ENCODE measurements around the gene CYP2C18.
"Not testable (repeated sequence)": the region's sequence is repeated elsewhere in the genome, so short reads cannot be mapped to it uniquely, and the experiment has no call there.

The CYP2C18 gene

DNA sequence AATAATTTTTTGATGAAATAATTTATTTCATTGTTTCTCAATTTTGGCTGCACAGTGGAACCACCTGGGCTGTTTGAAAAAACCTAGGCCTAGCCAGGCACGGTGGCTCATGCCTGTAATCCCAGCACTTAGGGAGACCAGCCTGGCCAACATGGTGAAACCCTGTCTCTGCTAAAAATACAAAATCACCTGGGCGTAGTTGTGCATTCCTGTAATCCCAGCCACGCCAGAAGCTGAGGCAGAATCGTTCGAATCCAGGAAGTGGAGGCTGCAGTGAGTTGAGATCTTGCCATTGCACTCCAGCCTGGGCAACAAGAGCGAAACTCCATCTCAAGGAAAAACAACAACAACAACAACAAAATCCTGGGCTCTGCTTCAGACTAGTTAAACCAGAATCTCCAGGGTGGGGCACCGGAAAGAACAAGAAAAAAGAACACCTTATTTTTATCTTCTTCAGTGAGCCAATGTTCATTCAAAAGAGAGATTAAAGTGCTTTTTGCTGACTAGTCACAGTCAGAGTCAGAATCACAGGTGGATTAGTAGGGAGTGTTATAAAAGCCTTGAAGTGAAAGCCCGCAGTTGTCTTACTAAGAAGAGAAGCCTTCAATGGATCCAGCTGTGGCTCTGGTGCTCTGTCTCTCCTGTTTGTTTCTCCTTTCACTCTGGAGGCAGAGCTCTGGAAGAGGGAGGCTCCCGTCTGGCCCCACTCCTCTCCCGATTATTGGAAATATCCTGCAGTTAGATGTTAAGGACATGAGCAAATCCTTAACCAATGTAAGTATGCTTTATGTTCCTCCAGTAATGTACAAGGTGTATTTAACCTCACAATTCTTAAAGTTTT, at the start of gene CYP2C18:
Gene CYP2C18, plus strand, starts transcription at position 516 of the 841 bp plus-strand sequence. Its CDS starts 91 bp downstream, at position 607.
- DNase-seq, result no peak
- Mint-ChIP-seq H3K4me1 (ENCODE audit: low read depth) (no peaks in the 10 kb centered on the region), H3K27me3 (peaks cover 4% of the 10 kb centered on the region), H3K9me3 (peaks cover 4% of the 10 kb centered on the region), H3K27ac (no peak within 1 kb of the TSS), H3K4me3 (no peak within 1 kb of the TSS), H3K36me3 (ENCODE audit: low read depth) (no peaks in the 10 kb centered on the region)

- not testable (repeated sequence) for H3K4me3 Mint-ChIP-seq; H3K4me1 Mint-ChIP-seq (ENCODE audit: low read depth); H3K27me3 Mint-ChIP-seq; DNase-seq; H3K36me3 Mint-ChIP-seq (ENCODE audit: low read depth); H3K27ac Mint-ChIP-seq
- peaks cover 22% of the 10 kb centered on the region for H3K9me3 Mint-ChIP-seq
These were observed 45.4 kb upstream of the CYP2C18 start for GRCh38 chr10:94638097-94638496.

DNA sequence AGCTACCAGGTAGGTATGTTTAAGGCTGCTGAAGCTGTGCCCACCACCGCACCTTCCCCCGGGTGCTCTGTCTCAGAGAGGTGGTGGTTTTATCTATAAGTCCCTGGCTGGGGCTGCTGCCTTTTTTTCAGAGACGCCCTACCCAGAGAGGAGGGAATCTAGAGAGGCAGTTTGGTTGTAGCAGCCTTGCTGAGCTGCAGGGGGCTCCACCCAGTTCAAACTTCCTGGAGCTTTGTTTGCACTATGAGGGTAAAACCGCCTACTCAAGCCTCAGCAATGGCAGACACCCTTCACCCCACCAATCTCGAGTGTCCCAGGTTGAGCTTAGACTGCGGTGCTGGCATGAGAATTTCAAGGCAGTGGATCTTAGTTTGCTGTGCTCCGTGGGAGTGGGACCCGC, 43.6 kb upstream of the CYP2C18 start:
- H3K27ac Mint-ChIP-seq, result no peak overlapping the region
- H3K36me3 Mint-ChIP-seq (ENCODE audit: low read depth), result no peaks in the 10 kb centered on the region
- H3K4me1 Mint-ChIP-seq (ENCODE audit: low read depth), result no peaks in the 10 kb centered on the region
- H3K27me3 Mint-ChIP-seq, result peaks cover 4% of the 10 kb centered on the region
- peaks cover 18% of the 10 kb centered on the region for H3K9me3 Mint-ChIP-seq
- DNase-seq, result no peak
- H3K4me3 Mint-ChIP-seq, result no peak overlapping the region

- Mint-ChIP-seq H3K4me3 (no peak overlapping the region), H3K9me3 (peaks cover 17% of the 10 kb centered on the region), H3K27me3 (peaks cover 4% of the 10 kb centered on the region), H3K4me1 (ENCODE audit: low read depth) (no peaks in the 10 kb centered on the region), H3K27ac (no peak overlapping the region), H3K36me3 (ENCODE audit: low read depth) (no peaks in the 10 kb centered on the region)
- no peak for DNase-seq
These were observed 43.0 kb upstream of the CYP2C18 start for GRCh38 chr10:94640562-94640961.

- Mint-ChIP-seq H3K36me3 (ENCODE audit: low read depth) (no peaks in the 10 kb centered on the region), H3K27ac (no peak overlapping the region), H3K9me3 (peaks cover 16% of the 10 kb centered on the region), H3K27me3 (peaks cover 4% of the 10 kb centered on the region), H3K4me1 (ENCODE audit: low read depth) (no peaks in the 10 kb centered on the region), H3K4me3 (no peak overlapping the region)
- DNase-seq, result no peak
These were observed 42.0 kb upstream of the CYP2C18 start for GRCh38 chr10:94641480-94641879.

- Mint-ChIP-seq H3K27me3 (no peaks in the 10 kb centered on the region), H3K4me3 (no peak overlapping the region)
These were observed 39.2 kb upstream of the CYP2C18 start for GRCh38 chr10:94644352-94644751.

GRCh38 chr10:94645285-94645684, 38.2 kb upstream of the CYP2C18 start:
- no peak overlapping the region for H3K4me3 Mint-ChIP-seq
- H3K36me3 Mint-ChIP-seq (ENCODE audit: low read depth), result no peaks in the 10 kb centered on the region
- H3K27me3 Mint-ChIP-seq, result no peaks in the 10 kb centered on the region
- DNase-seq, result no peak
- H3K4me1 Mint-ChIP-seq (ENCODE audit: low read depth), result no peaks in the 10 kb centered on the region
- H3K27ac Mint-ChIP-seq, result no peak overlapping the region
- no peaks in the 10 kb centered on the region for H3K9me3 Mint-ChIP-seq

More at GRCh38 chr10:94644352-94644751, 39.2 kb upstream of the CYP2C18 start:
- no peak for DNase-seq
- Mint-ChIP-seq H3K36me3 (ENCODE audit: low read depth) (no peaks in the 10 kb centered on the region), H3K27ac (no peak overlapping the region), H3K9me3 (no peaks in the 10 kb centered on the region), H3K4me1 (ENCODE audit: low read depth) (no peaks in the 10 kb centered on the region)

DNA sequence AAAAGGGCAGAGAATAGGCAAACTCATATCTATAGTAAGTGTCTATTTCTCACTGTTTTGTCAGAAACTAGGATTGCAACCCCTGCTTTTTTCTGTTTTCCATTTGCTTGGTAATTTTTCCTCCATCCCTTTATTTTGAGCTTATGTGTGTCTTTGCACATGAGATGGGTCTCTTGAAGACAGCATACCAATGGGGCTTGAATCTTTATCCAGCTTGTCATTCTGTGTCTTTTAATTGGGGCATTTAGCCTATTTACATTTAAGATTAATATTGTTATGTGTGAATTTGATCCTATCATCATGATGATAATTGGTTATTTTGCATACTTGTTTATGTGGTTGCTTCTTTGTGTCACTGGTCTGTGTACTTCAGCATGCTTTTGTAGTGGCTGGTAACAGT, 28.3 kb upstream of the CYP2C18 start:
- H3K27me3 Mint-ChIP-seq; H3K36me3 Mint-ChIP-seq (ENCODE audit: low read depth); H3K27ac Mint-ChIP-seq; H3K4me3 Mint-ChIP-seq; DNase-seq; H3K4me1 Mint-ChIP-seq (ENCODE audit: low read depth): not testable (repeated sequence)
- H3K9me3 Mint-ChIP-seq, result peaks cover 16% of the 10 kb centered on the region

DNA sequence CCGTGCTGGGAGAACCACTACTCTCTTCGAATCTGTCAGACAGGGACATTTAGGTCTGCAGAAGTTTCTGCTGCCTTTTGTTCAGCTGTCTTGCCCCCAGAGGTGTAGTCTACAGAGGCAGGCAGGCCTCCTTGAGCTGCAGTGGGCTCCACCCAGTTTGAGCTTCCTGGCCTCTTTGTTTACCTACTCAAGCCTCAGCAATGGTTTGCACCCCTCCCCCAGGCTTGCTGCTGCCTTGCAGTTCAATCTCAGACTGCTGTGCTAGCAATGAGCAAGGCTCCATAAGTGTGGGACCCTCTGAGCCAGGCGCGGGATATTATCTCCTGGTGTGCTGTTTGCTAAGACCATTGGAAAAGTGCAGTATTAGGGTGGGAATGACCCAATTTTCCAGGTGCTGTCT, 20.5 kb upstream of the CYP2C18 start:
- H3K4me1 Mint-ChIP-seq (ENCODE audit: low read depth); H3K4me3 Mint-ChIP-seq; H3K36me3 Mint-ChIP-seq (ENCODE audit: low read depth); H3K9me3 Mint-ChIP-seq; DNase-seq; H3K27me3 Mint-ChIP-seq; H3K27ac Mint-ChIP-seq: not testable (repeated sequence)

- H3K9me3 Mint-ChIP-seq, result no peaks in the 10 kb centered on the region
- H3K36me3 Mint-ChIP-seq (ENCODE audit: low read depth), result no peaks in the 10 kb centered on the region
These were observed 17.0 kb upstream of the CYP2C18 start for GRCh38 chr10:94666391-94667102.

DNA sequence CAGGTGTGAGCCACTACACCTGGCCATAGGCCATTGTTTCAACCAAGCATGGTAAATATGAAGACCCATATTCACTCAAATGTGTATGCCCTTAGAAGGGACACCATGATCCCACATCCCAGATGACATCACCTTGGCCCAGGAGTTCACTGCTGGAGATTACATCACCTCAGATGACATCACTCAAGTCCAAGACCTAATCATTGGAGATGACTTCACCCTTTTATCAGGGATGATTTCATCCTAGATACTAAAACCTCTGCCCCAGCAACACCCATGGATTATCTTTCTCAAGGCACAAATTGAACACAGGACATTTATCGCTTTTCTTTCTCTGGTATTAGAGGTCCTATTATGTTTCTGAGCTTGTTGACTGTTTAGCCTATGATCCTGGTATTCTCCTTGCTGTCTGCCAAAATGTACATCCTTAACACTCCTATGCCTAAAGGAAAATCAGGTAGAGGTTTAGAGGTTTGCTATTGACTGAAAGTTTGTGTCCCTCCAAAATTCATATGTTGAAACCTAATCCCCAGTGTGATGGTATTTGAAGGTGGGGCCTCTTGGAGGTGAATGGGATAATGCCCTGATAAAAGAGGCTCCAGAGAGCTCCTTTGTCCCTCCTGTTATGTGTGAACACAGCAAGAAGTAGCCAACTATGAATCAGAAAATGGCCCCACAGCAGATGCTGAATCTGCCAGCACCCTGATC, 9.8 kb upstream of the CYP2C18 start:
- H3K27ac Mint-ChIP-seq, result no peak overlapping the region
- no peaks in the 10 kb centered on the region for H3K9me3 Mint-ChIP-seq
- no peaks in the 10 kb centered on the region for H3K36me3 Mint-ChIP-seq (ENCODE audit: low read depth)
- no peak for DNase-seq
- H3K27me3 Mint-ChIP-seq, result peaks cover 2% of the 10 kb centered on the region
- no peaks in the 10 kb centered on the region for H3K4me1 Mint-ChIP-seq (ENCODE audit: low read depth)
- H3K4me3 Mint-ChIP-seq, result no peak overlapping the region

More at GRCh38 chr10:94666391-94667102, 17.0 kb upstream of the CYP2C18 start:
- DNase-seq, result no peak
- Mint-ChIP-seq H3K4me1 (ENCODE audit: low read depth) (no peaks in the 10 kb centered on the region), H3K27me3 (peaks cover 8% of the 10 kb centered on the region), H3K4me3 (no peak overlapping the region), H3K27ac (no peak overlapping the region)

- H3K27me3 Mint-ChIP-seq, result peaks cover 2% of the 10 kb centered on the region
- no peak for DNase-seq
- no peaks in the 10 kb centered on the region for H3K36me3 Mint-ChIP-seq (ENCODE audit: low read depth)
- no peak overlapping the region for H3K27ac Mint-ChIP-seq
- no peak overlapping the region for H3K4me3 Mint-ChIP-seq
- H3K4me1 Mint-ChIP-seq (ENCODE audit: low read depth), result no peaks in the 10 kb centered on the region
- no peaks in the 10 kb centered on the region for H3K9me3 Mint-ChIP-seq
These were observed 7.0 kb upstream of the CYP2C18 start for GRCh38 chr10:94676496-94676895.

DNA sequence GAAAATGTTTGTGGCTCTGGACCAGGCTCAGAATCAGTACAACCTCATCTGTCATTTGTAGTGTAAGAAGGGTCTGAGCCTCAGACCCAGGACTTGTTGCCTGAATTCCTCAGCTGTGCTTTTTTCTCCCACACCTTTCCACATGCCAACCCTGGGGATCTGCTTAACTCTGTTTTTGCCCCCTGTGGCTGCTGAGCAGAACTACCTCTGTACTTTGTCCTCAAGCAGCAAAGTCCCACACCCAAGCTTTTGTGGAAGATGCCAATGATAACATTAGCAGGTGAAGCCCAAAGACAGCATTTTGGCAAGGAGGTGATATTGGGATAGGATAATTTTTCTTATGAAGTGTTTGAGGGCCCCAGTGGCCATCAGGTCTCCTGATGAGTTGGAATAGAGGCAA, 5.8 kb upstream of the CYP2C18 start:
- H3K4me1 Mint-ChIP-seq (ENCODE audit: low read depth), result no peaks in the 10 kb centered on the region
- H3K4me3 Mint-ChIP-seq, result no peak overlapping the region
- no peaks in the 10 kb centered on the region for H3K36me3 Mint-ChIP-seq (ENCODE audit: low read depth)
- no peaks in the 10 kb centered on the region for H3K9me3 Mint-ChIP-seq
- DNase-seq, result no peak
- H3K27me3 Mint-ChIP-seq, result peaks cover 2% of the 10 kb centered on the region
- no peak overlapping the region for H3K27ac Mint-ChIP-seq

DNA sequence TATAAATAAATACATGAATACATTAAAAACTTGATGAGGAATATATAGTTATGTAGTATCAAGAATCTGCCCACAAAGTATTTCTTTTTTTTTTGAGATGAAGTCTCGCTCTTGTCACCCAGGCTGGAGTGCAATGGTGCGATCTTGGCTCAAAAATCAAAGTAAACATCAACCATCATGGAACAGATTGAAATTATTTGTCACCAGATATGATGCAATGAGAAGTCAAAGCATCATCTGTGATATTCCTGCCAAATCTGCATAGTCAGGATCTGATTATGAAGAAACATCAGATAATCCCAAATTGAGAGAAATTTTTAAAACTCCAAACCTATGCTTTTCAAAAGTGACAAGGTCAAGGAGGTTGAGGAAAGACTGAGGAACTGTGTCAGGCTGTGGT, 5.1 kb upstream of the CYP2C18 start:
- no peak for DNase-seq
- Mint-ChIP-seq H3K4me1 (ENCODE audit: low read depth) (no peaks in the 10 kb centered on the region), H3K27ac (no peak overlapping the region), H3K9me3 (no peaks in the 10 kb centered on the region), H3K4me3 (no peak overlapping the region), H3K27me3 (peaks cover 2% of the 10 kb centered on the region), H3K36me3 (ENCODE audit: low read depth) (no peaks in the 10 kb centered on the region)

DNA sequence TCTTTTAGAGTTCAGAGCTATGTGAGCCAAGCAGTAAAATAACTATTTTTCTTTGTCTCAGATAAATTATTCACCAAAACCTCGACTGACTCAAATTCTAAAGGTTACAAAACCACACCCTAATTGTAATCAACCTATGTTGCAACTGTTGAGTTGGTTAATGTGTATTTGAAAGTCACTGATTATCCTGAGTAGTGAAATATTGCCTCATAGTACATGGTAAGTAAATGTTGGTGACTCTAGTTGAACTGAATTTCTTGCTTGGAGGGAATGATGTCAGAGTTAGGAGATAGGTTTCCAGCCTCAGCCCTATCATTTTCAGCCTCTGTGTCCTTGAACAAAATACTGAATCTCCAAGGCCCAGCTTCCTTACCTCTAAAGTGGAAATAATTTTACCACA, 3.0 kb upstream of the CYP2C18 start:
- H3K27me3 Mint-ChIP-seq, result peaks cover 2% of the 10 kb centered on the region
- H3K36me3 Mint-ChIP-seq (ENCODE audit: low read depth), result no peaks in the 10 kb centered on the region
- H3K4me3 Mint-ChIP-seq, result no peak overlapping the region
- no peak for DNase-seq
- peaks cover 3% of the 10 kb centered on the region for H3K9me3 Mint-ChIP-seq
- no peak overlapping the region for H3K27ac Mint-ChIP-seq
- no peaks in the 10 kb centered on the region for H3K4me1 Mint-ChIP-seq (ENCODE audit: low read depth)

Data from activated T-cell treated with anti-CD3 and anti-CD28 coated beads, Interleukin-2, amount 50 U/mL, for 24 hours (primary cell).